RPMI8226 (cell line): Measurements from ENCODE around the gene ATG4C.

Source experiments
- DNase-seq: peaks from one replicate; pipeline ENCODE4 v3.0.0-alpha.2; 2015

Gene ATG4C

GRCh38 chr1:62841587-62842169 is 57.7 kb downstream of the ATG4C start:
- DNase-seq = peak; percentile 69

- no peak for DNase-seq
Observed at GRCh38 chr1:62844030-62844429, 60.1 kb downstream of the ATG4C start.

GRCh38 chr1:62849031-62849430 is 65.1 kb downstream of the ATG4C start:
- DNase-seq = peak; percentile 13

- DNase-seq = no peak
Observed at GRCh38 chr1:62852253-62852652, 68.3 kb downstream of the ATG4C start.

- DNase-seq = no peak
Observed at GRCh38 chr1:62856960-62857359, 73.0 kb downstream of the ATG4C start.

- DNase-seq = no peak
Observed at GRCh38 chr1:62869217-62869754, 85.4 kb downstream of the ATG4C start.

GRCh38 chr1:62870148-62870547 is 86.2 kb downstream of the ATG4C start:
- no peak for DNase-seq

- DNase-seq = no peak
Observed at GRCh38 chr1:62875676-62876075, 91.7 kb downstream of the ATG4C start.

GRCh38 chr1:62876535-62876934 is 92.6 kb downstream of the ATG4C start:
- DNase-seq = no peak

- no peak for DNase-seq
Observed at GRCh38 chr1:62877579-62877978, 93.6 kb downstream of the ATG4C start.

GRCh38 chr1:62879962-62880361 is 96.0 kb downstream of the ATG4C start:
- no peak for DNase-seq

- no peak for DNase-seq
Observed at GRCh38 chr1:62882201-62883104, 98.5 kb downstream of the ATG4C start.

- DNase-seq = no peak
Observed at GRCh38 chr1:62884156-62884740, 100.3 kb downstream of the ATG4C start.

GRCh38 chr1:62887799-62888507 is 104.0 kb downstream of the ATG4C start:
- no peak for DNase-seq

GRCh38 chr1:62891956-62892562 is 108.1 kb downstream of the ATG4C start:
- DNase-seq = no peak

GRCh38 chr1:62897788-62898187 is 113.9 kb downstream of the ATG4C start:
- no peak for DNase-seq

GRCh38 chr1:62900566-62900965 is 116.6 kb downstream of the ATG4C start:
- no peak for DNase-seq

GRCh38 chr1:62901650-62902049 is 117.7 kb downstream of the ATG4C start:
- DNase-seq = no peak

- no peak for DNase-seq
Observed at GRCh38 chr1:62903522-62903921, 119.6 kb downstream of the ATG4C start.

GRCh38 chr1:62903982-62904855 is 120.3 kb downstream of the ATG4C start:
- DNase-seq = no peak

- no peak for DNase-seq
Observed at GRCh38 chr1:62904856-62905225, 120.9 kb downstream of the ATG4C start.

GRCh38 chr1:62905309-62905708 is 121.4 kb downstream of the ATG4C start:
- DNase-seq = no peak
